HG02763 (cell line): Measurements from ENCODE around the gene NUDT4B.
"Not testable (repeated sequence)": the region's sequence is repeated elsewhere in the genome, so short reads cannot be mapped to it uniquely, and the experiment has no call there.

ENCODE experiments used
- ATAC-seq: cut with Tn5 transposase; IDR thresholded peaks from one replicate; pipeline ENCODE4 v1.9.1; 2021; ENCODE audit warnings: mild to moderate bottlenecking, moderate library complexity; ENCODE audit not compliant: unreplicated experiment

The NUDT4B gene

GRCh38 chr1:148748563-148749334 is at the start of gene NUDT4B:
Gene NUDT4B, plus strand, starts transcription at chr1:148748774. Its CDS starts 179 bp downstream, at chr1:148748953.
- ATAC-seq: peak; percentile 35

- not testable (repeated sequence) for ATAC-seq
These were observed 49.2 kb upstream of the NUDT4B start for GRCh38 chr1:148699357-148699756.

- not testable (repeated sequence) for ATAC-seq
These were observed 46.3 kb upstream of the NUDT4B start for GRCh38 chr1:148702242-148702641.

- not testable (repeated sequence) for ATAC-seq
These were observed 44.5 kb upstream of the NUDT4B start for GRCh38 chr1:148703973-148704591.

- not testable (repeated sequence) for ATAC-seq
These were observed 43.1 kb upstream of the NUDT4B start for GRCh38 chr1:148705316-148705948.

- not testable (repeated sequence) for ATAC-seq
These were observed 39.7 kb upstream of the NUDT4B start for GRCh38 chr1:148708779-148709333.

- ATAC-seq: not testable (repeated sequence)
These were observed 37.6 kb upstream of the NUDT4B start for GRCh38 chr1:148710772-148711523.

- not testable (repeated sequence) for ATAC-seq
These were observed 36.2 kb upstream of the NUDT4B start for GRCh38 chr1:148712353-148712752.

GRCh38 chr1:148715518-148715917 is 33.1 kb upstream of the NUDT4B start:
- not testable (repeated sequence) for ATAC-seq

- not testable (repeated sequence) for ATAC-seq
These were observed 31.5 kb upstream of the NUDT4B start for GRCh38 chr1:148716966-148717520.

GRCh38 chr1:148720918-148721317 is 27.7 kb upstream of the NUDT4B start:
- not testable (repeated sequence) for ATAC-seq

- not testable (repeated sequence) for ATAC-seq
These were observed 25.8 kb upstream of the NUDT4B start for GRCh38 chr1:148722758-148723157.

GRCh38 chr1:148723515-148723914 is 25.1 kb upstream of the NUDT4B start:
- not testable (repeated sequence) for ATAC-seq

GRCh38 chr1:148724872-148725271 is 23.7 kb upstream of the NUDT4B start:
- ATAC-seq: not testable (repeated sequence)

GRCh38 chr1:148727862-148728261 is 20.7 kb upstream of the NUDT4B start:
- not testable (repeated sequence) for ATAC-seq

GRCh38 chr1:148729128-148729527 is 19.4 kb upstream of the NUDT4B start:
- ATAC-seq: peak; percentile 79

- not testable (repeated sequence) for ATAC-seq
These were observed 19.0 kb upstream of the NUDT4B start for GRCh38 chr1:148729541-148729940.

- not testable (repeated sequence) for ATAC-seq
These were observed 16.3 kb upstream of the NUDT4B start for GRCh38 chr1:148732277-148732676.

GRCh38 chr1:148733585-148734310 is 14.8 kb upstream of the NUDT4B start:
- ATAC-seq: peak; percentile 50

- ATAC-seq: peak; percentile 47
These were observed 14.3 kb upstream of the NUDT4B start for GRCh38 chr1:148734311-148734662.
